ENCODE measurements around the gene GFRA1. TPM values are rescaled to one million over a fixed set of nuclear protein-coding genes. Genes with fewer than 3 reads are reported as not detected.

GFRA1 gene
- total RNA-seq, 1 experiment from 2014 or later: 24.3 TPM

GRCh38 chr10:116136261-116136660 lies 136.7 kb downstream of the GFRA1 start:
- Histone ChIP-seq H3K9me3 (replicated peaks) (no peaks in the 10 kb centered on the region), H3K27ac (no peak overlapping the region), H3K4me3 (no peak overlapping the region), H3K4me1 (no peaks in the 10 kb centered on the region; the same call in 1 of the 2 replicates), H3K27me3 (no peaks in the 10 kb centered on the region), H3K36me3 (no peaks in the 10 kb centered on the region)
- no peak for DNase-seq

GRCh38 chr10:116134322-116134721 lies 138.7 kb downstream of the GFRA1 start:
- H3K27ac ChIP-seq: no peak overlapping the region
- no peaks in the 10 kb centered on the region for H3K27me3 ChIP-seq
- no peaks in the 10 kb centered on the region; the same call in 1 of the 2 replicates for H3K4me1 ChIP-seq
- H3K9me3 ChIP-seq (replicated peaks): no peaks in the 10 kb centered on the region
- H3K4me3 ChIP-seq: no peak overlapping the region
- no peaks in the 10 kb centered on the region for H3K36me3 ChIP-seq
- no peak for DNase-seq

- Histone ChIP-seq H3K27me3 (no peaks in the 10 kb centered on the region), H3K4me3 (no peak overlapping the region), H3K27ac (no peak overlapping the region), H3K9me3 (replicated peaks) (no peaks in the 10 kb centered on the region), H3K36me3 (no peaks in the 10 kb centered on the region), H3K4me1 (no peaks in the 10 kb centered on the region; the same call in 1 of the 2 replicates)
- DNase-seq: no peak
Measured at GRCh38 chr10:116133634-116134033, 139.4 kb downstream of the GFRA1 start.

- H3K4me3 ChIP-seq: no peak overlapping the region
- H3K4me1 ChIP-seq: no peaks in the 10 kb centered on the region; the same call in 1 of the 2 replicates
- H3K27ac ChIP-seq: no peak overlapping the region
- H3K9me3 ChIP-seq (replicated peaks): no peaks in the 10 kb centered on the region
- no peaks in the 10 kb centered on the region for H3K36me3 ChIP-seq
- DNase-seq: no peak
- H3K27me3 ChIP-seq: no peaks in the 10 kb centered on the region
Measured at GRCh38 chr10:116132780-116133399, 140.1 kb downstream of the GFRA1 start.

- no peaks in the 10 kb centered on the region for H3K9me3 ChIP-seq (replicated peaks)
- DNase-seq: no peak
- no peaks in the 10 kb centered on the region for H3K27me3 ChIP-seq
- no peak overlapping the region for H3K27ac ChIP-seq
- H3K4me3 ChIP-seq: no peak overlapping the region
- H3K36me3 ChIP-seq: no peaks in the 10 kb centered on the region
- H3K4me1 ChIP-seq: no peaks in the 10 kb centered on the region; the same call in 1 of the 2 replicates
Measured at GRCh38 chr10:116130006-116130405, 143.0 kb downstream of the GFRA1 start.

- H3K36me3 ChIP-seq: no peaks in the 10 kb centered on the region
- no peaks in the 10 kb centered on the region for H3K9me3 ChIP-seq (replicated peaks)
Measured at GRCh38 chr10:116126954-116127695, 145.9 kb downstream of the GFRA1 start.

GRCh38 chr10:116126239-116126638 lies 146.8 kb downstream of the GFRA1 start:
- H3K27ac ChIP-seq: no peak overlapping the region

More at GRCh38 chr10:116126954-116127695, 145.9 kb downstream of the GFRA1 start:
- no peak overlapping the region for H3K27ac ChIP-seq
- H3K27me3 ChIP-seq: no peaks in the 10 kb centered on the region
- no peak for DNase-seq
- H3K4me3 ChIP-seq: no peak overlapping the region
- no peaks in the 10 kb centered on the region for H3K4me1 ChIP-seq

GRCh38 chr10:116125180-116125579 lies 147.8 kb downstream of the GFRA1 start:
- no peaks in the 10 kb centered on the region for H3K36me3 ChIP-seq
- no peaks in the 10 kb centered on the region for H3K9me3 ChIP-seq (replicated peaks)
- no peaks in the 10 kb centered on the region for H3K27me3 ChIP-seq
- no peak overlapping the region for H3K4me3 ChIP-seq
- H3K4me1 ChIP-seq: no peaks in the 10 kb centered on the region
- no peak overlapping the region for H3K27ac ChIP-seq
- DNase-seq: no peak

More at GRCh38 chr10:116126239-116126638, 146.8 kb downstream of the GFRA1 start:
- H3K4me3 ChIP-seq: no peak overlapping the region
- H3K4me1 ChIP-seq: no peaks in the 10 kb centered on the region
- H3K9me3 ChIP-seq (replicated peaks): no peaks in the 10 kb centered on the region
- H3K27me3 ChIP-seq: no peaks in the 10 kb centered on the region
- H3K36me3 ChIP-seq: no peaks in the 10 kb centered on the region
- DNase-seq: no peak

- no peak overlapping the region for H3K4me3 ChIP-seq
- H3K36me3 ChIP-seq: no peaks in the 10 kb centered on the region
- no peak for DNase-seq
- no peaks in the 10 kb centered on the region for H3K9me3 ChIP-seq (replicated peaks)
- H3K4me1 ChIP-seq: no peaks in the 10 kb centered on the region
- no peaks in the 10 kb centered on the region for H3K27me3 ChIP-seq
- H3K27ac ChIP-seq: no peak overlapping the region
Measured at GRCh38 chr10:116124777-116125176, 148.2 kb downstream of the GFRA1 start.

- H3K27me3 ChIP-seq: no peaks in the 10 kb centered on the region
- no peak overlapping the region for H3K27ac ChIP-seq
- H3K36me3 ChIP-seq: no peaks in the 10 kb centered on the region
- no peaks in the 10 kb centered on the region for H3K9me3 ChIP-seq (replicated peaks)
- H3K4me3 ChIP-seq: no peak overlapping the region
- DNase-seq: no peak
- no peaks in the 10 kb centered on the region for H3K4me1 ChIP-seq
Measured at GRCh38 chr10:116122664-116123063, 150.3 kb downstream of the GFRA1 start.

- Histone ChIP-seq H3K9me3 (replicated peaks) (no peaks in the 10 kb centered on the region), H3K27me3 (no peaks in the 10 kb centered on the region), H3K27ac (no peak overlapping the region), H3K4me1 (no peaks in the 10 kb centered on the region), H3K4me3 (no peak overlapping the region), H3K36me3 (no peaks in the 10 kb centered on the region)
- peak in 1 of 2 experiments; percentile 25 for DNase-seq
Measured at GRCh38 chr10:116121640-116122525, 151.1 kb downstream of the GFRA1 start.

GRCh38 chr10:116120688-116121455 lies 152.1 kb downstream of the GFRA1 start:
- no peaks in the 10 kb centered on the region for H3K27me3 ChIP-seq
- peak in 1 of 2 experiments; percentile 19 for DNase-seq
- no peak overlapping the region for H3K27ac ChIP-seq
- no peaks in the 10 kb centered on the region for H3K36me3 ChIP-seq
- H3K9me3 ChIP-seq (replicated peaks): no peaks in the 10 kb centered on the region
- no peak overlapping the region for H3K4me3 ChIP-seq
- H3K4me1 ChIP-seq: no peaks in the 10 kb centered on the region

- no peaks in the 10 kb centered on the region for H3K36me3 ChIP-seq
- no peaks in the 10 kb centered on the region for H3K9me3 ChIP-seq (replicated peaks)
- no peaks in the 10 kb centered on the region for H3K27me3 ChIP-seq
- no peak for DNase-seq
- H3K4me3 ChIP-seq: no peak overlapping the region
- H3K27ac ChIP-seq: no peak overlapping the region
- no peaks in the 10 kb centered on the region for H3K4me1 ChIP-seq
Measured at GRCh38 chr10:116118847-116119246, 154.2 kb downstream of the GFRA1 start.

- Histone ChIP-seq H3K4me3 (no peak overlapping the region), H3K4me1 (no peaks in the 10 kb centered on the region), H3K36me3 (no peaks in the 10 kb centered on the region), H3K9me3 (replicated peaks) (no peaks in the 10 kb centered on the region), H3K27me3 (no peaks in the 10 kb centered on the region), H3K27ac (no peak overlapping the region)
- DNase-seq: no peak
Measured at GRCh38 chr10:116115797-116116196, 157.2 kb downstream of the GFRA1 start.
